Measurements from ENCODE around the gene KIN.

GRCh38 chr10:7734821-7735220 lies 53.0 kb downstream of the KIN start:
- TF ChIP-seq CTCF (conservative IDR thresholded peaks at IDR 0.05; ENCODE audit: low read length) (no peak), EZH2phosphoT487 (IDR thresholded peaks at IDR 0.05; ENCODE audit: borderline replicate concordance) (no peak)

Data from Loucy (cell line).